ENCODE data around the gene TBXAS1.

DNA sequence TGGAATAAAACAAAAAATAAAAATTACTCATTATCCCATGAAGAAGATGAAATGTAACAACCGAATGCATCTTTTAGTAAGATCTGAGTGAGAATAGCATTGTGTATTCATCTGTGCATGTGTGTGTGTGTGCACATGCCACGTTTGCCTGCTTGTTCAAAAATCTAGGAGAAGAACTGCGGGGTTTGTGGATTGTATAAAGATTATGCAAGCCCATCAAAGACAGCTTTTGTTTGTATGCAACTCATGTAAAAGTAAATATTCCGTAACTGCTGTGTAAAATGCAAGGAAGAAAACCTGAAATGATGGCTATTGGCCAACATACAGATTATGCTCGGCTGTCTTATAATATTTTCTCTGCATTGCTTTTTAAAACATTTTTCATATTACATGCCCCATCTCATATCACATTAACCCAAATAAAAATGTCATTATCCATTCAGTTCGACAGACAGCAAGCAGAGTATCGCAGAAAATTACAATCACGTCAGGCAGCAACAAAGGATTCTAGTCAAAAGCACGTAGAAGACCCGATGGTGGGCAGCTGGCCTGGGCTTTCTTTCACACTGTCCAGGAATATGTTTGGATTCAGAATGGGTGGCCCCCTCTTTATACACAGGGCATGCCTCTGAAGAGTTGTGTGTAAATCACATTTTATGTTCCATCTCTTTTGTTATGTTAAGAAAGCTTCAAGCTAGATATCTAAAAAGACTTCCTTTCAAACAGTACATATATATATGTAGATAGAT is 119.7 kb downstream of the TBXAS1 start:
- TF ChIP-seq, protein P1, sequence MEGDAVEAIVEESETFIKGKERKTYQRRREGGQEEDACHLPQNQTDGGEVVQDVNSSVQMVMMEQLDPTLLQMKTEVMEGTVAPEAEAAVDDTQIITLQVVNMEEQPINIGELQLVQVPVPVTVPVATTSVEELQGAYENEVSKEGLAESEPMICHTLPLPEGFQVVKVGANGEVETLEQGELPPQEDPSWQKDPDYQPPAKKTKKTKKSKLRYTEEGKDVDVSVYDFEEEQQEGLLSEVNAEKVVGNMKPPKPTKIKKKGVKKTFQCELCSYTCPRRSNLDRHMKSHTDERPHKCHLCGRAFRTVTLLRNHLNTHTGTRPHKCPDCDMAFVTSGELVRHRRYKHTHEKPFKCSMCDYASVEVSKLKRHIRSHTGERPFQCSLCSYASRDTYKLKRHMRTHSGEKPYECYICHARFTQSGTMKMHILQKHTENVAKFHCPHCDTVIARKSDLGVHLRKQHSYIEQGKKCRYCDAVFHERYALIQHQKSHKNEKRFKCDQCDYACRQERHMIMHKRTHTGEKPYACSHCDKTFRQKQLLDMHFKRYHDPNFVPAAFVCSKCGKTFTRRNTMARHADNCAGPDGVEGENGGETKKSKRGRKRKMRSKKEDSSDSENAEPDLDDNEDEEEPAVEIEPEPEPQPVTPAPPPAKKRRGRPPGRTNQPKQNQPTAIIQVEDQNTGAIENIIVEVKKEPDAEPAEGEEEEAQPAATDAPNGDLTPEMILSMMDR (conservative IDR thresholded peaks at IDR 0.05; ENCODE audit: low read length), result no peak
- TF ChIP-seq EZH2phosphoT487 (IDR thresholded peaks at IDR 0.05; ENCODE audit: borderline replicate concordance, low read depth, low read length), result no peak
